GM23248 (cell line): ENCODE measurements around the gene KCTD10.

Source experiments
- EZH2 ChIP-seq: fragments of 200-600 bp; sonication (generic); IDR thresholded peaks from 2 replicates; pipeline ENCODE4 v1.6.1; 2018; ENCODE audit warnings: antibody characterized with exemption, mild to moderate bottlenecking; ENCODE audit not compliant: insufficient read depth, poor library complexity, severe bottlenecking
- EZH2phosphoT487 ChIP-seq: fragments of 200-600 bp; sonication (generic); IDR thresholded peaks from 2 replicates; pipeline ENCODE4 v1.6.1; 2018; ENCODE audit warnings: antibody characterized with exemption, moderate library complexity, mild to moderate bottlenecking, low read depth; ENCODE audit not compliant: insufficient read depth

DNA sequence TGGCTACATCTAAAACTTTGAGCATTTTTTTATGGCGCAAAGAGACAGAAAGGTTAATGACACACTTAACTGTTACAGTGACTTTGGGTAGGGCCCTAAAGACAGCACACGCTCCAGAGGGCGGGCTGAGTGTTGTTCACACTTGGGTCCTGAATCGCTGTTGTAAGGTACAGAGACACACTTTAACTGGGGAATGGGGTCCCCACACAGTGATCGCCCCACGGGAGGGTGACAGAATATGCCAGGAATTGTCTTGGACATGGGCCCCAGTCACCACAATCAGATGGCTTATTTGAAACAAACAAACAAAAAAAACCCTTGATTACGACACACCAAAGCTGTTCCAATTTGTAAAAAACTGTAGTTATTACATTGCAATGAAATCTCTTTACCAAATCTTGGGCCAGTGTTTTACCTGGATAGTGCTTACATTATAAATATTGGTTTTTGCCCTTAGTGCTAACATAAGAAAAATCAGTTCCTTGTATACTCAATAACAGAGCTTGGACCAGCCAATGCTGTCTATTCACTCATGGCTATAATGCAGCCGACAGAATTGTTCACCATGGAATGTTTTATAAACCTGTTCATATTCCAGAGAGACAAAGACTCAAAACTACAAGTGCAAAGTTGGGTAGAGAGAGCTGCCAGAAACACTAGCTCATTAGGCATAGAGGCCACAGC, 28.3 kb downstream of the KCTD10 start:
- TF ChIP-seq EZH2phosphoT487 (no peak), EZH2 (no peak)
